CD4-positive, alpha-beta T cell treated with Interleukin-15 for 1 hour (primary cell): ENCODE results near the gene PYGL.
"Not testable (repeated sequence)": the region's sequence is repeated elsewhere in the genome, so short reads cannot be mapped to it uniquely, and the experiment has no call there.

ENCODE experiments used
- DNase-seq: peaks from one replicate; pipeline ENCODE4 v3.0.0-alpha.2; 2020

Gene PYGL

DNA sequence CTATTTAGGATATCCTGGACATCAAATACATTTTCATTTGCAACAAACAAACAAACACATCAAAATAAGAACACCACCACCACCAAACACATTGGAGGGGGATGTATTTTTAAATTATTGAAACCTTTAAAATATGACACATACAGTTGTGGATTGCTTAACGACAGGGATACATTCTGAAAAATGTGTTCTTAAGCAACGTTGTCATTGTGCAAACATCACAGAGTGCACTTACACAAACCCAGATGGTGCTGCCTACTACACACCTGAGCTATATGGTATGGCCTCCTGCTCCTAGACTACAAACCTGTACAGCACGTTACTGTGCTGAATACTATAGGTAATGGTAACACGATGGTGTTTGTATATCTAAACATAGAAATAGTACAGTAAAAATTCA, 19.4 kb downstream of the PYGL start:
- no peak for DNase-seq

DNA sequence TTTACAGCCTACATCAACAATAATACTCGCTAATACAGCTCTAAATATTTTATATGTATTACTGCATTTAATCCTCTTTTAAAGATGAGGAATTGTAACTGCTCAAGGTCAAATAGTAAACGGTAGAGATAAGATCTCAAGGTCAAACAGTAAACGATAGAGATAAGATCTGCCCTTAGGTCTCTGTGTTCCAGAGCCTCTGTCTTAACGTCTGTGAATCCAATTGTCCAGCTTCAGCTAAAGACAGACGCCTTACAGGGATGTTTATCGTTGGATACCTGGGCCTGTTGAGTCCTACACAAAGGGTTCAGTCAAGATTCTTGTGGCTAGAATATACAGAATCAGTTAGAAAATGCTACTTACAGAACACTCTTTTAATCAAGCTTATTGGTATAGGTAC, 20.0 kb downstream of the PYGL start:
- DNase-seq = no peak

GRCh38 chr14:50922803-50923202, 21.5 kb downstream of the PYGL start:
- no peak for DNase-seq

DNA sequence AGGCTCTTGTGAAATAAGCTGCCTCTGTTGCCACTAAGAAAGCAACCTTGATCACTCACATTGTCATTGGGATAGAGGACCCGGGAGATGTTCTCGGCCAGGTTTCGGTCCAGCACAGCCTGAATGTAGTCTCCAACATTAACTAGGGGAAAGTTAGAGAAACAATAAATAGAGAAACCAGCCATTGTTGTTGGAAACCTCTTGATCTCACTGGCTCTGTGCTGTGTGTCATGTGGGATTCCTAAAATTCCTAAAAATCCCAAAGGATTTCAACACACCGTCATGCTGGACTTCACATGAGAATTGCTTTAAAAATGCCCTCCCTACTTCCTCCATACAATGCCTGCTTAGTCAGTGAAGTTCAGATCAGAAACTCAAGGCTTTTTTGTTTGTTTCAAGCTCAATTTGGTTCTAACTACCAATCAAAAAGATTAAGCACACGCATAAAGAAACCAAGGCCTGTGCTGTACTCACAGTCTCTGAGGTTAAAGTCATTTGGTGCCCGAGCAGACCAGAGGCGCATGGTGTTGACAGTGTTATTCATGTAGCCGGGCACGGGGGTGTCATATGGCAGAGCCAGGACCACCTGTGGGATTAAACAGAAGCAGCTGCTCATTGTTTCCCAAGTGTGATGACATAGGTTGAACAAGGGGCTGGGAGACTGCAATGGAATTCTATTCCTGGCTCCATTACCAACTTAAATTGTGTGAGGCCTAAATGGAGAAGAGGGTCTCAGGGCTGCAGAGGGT, 23.6 kb downstream of the PYGL start:
- DNase-seq = no peak

DNA sequence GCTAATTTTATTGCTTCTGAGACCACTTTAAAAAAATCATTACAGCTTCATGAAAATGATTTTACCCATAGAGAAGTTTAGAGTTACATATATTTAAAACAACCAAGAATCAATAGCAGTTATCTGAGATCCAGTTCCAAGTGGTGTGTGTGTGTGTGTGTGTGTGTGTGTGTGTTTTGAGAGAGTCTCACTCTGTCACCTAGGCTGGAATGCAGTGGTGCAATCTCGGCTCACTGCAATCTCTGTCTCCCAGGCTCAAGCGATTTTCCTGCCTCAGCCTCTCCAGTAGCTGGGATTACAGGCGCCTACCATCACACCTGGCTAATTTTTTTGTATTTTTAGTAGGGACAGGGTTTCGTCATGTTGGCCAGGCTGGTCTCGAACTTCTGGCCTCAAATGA, 24.8 kb downstream of the PYGL start:
- not testable (repeated sequence) for DNase-seq

DNA sequence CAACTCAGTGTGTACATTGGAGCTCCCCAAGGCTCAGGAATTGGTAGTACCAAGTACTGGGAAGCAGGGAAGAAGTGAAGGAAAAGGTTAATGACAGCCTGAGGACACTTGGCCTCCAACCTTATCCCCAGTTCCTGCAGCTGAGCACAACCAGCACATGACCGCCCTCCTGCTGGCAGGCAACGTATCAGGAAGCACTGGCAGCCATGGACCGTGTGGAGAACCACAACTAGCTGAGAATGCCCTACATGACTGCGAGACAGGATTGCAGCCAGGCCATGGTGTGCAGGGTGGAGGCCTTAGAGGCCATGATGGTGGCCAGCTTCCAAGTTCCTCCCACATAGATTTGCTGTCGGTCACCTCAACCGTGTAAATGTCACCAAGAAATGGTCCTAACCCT, 26.8 kb downstream of the PYGL start:
- no peak for DNase-seq

DNA sequence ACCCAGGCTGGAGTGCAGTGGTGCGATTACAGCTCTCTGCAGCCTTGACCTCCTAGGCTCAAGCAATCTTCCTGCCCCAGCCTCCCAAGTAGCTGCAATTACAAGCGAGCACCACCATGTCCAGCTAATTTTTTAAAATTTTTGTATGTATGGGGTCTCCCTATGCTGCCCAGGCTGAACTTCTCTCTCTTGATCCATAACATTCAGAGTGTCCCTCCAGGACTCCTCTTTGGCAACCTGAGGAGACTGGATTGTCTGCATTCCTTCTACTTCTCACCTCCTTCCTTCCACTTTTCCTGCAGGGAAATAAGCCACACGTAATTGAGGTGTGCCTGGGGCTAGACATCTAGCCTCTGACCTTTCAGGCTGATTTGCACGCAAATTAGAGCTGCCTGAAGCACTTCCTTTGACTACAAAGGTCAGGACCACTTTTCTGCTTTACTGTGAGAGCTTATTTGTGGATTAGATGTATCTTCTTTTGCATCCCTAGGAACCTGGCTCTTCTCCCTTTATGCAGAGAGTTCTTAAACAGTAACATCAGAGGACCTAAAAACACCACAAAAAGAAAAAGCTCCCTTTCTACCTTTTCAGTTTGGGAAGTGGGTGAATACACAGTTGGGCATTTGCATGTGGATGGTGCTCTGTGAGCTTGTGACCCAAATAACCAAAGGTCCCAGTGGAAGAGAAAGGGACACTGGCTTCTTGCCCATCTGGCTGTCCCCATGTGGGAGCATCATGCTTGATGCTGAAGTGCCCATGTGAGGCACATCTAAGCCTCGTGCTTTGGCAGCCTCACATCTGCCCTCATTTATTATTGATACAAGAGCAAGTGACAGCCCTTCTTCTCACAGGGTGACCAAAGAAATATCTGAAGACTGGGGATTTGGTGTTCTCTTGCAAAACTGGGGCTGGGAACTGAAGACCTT, 33.5 kb downstream of the PYGL start:
- DNase-seq = no peak

GRCh38 chr14:50906326-50907065, 37.8 kb downstream of the PYGL start:
- no peak for DNase-seq

- no peak for DNase-seq
These were observed 39.6 kb downstream of the PYGL start for GRCh38 chr14:50904719-50905118.

GRCh38 chr14:50901361-50901760, 42.9 kb downstream of the PYGL start:
- no peak for DNase-seq

DNA sequence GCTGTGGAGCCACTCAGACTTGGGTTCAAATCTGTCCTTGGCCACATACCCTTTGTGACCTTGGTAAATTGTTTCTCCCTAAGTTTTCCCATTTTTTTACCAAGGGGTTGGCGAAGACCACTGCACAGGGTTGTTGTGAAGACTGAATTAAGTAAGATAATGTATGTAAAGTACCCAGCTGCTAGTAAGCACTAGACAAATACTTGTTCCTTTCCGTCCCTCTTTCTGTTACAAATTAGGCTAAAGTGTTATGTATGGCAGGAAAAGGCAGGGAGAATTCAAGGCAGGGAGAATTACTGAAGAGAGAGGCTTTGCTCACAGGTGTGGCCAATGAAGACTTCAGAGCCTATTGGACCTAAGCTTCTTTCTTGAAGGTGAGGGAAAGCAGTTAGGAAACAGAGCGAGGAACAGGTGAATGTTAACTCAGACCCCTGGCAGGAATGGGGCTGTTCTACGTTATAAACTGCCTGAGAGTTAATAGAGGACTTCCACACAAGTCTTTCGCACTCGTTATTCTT, 46.6 kb downstream of the PYGL start:
- no peak for DNase-seq

DNA sequence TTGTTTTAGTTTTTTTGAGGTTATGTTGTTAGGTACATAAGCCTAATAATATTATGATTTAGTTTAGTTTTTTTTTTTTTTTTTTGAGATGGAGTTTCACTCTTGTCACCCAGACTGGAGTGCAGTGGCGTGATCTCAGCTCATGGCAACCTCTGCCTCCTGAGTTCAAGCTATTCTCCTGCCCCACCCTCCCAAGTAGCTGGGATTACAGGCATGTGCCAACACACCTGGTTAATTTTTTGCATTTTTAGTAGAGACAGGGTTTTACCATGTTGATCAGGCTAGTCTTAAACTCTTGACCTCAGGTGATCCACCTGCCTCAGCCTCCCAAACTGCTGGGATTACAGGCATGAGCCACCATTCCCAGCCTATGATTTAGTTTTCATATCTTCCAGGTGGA, 47.3 kb downstream of the PYGL start:
- not testable (repeated sequence) for DNase-seq

DNA sequence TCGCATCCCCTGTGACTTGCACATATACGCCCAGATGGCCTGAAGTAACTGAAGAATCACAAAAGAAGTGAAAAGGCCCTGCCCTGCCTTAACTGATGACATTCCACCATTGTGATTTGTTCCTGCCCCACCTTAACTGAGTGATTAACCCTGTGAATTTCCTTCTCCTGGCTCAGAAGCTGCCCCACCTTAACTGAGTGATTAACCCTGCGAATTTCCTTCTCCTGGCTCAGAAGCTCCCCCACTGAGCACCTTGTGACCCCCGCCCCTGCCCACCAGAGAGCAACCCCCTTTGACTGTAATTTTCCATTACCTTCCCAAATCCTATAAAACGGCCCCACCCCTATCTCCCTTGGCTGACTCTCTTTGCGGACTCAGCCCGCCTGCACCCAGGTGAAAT, 47.9 kb downstream of the PYGL start:
- not testable (repeated sequence) for DNase-seq

- DNase-seq = no peak
These were observed 52.0 kb downstream of the PYGL start for GRCh38 chr14:50892255-50892654.

DNA sequence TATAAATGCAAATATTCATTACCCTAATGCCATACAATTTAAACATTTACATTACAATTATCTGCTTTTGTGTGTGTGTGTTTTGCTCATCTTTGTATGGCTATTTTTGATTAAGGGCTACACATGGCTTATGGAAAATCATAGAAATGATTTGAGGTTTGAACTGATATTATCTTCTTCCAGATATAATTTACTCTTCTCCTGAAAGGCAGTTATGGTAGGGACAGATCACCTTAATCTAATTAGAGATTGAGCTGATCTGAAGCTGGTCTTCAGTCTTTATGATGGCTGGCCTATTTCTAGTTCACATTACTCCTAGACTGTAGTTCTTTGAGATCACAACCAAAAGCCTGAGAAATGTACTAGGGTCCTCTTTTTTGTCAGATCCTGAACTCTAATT, 56.8 kb downstream of the PYGL start:
- DNase-seq = no peak

GRCh38 chr14:50883827-50884197, 60.5 kb downstream of the PYGL start:
- DNase-seq = no peak

GRCh38 chr14:50882932-50883826, 61.1 kb downstream of the PYGL start:
- DNase-seq = no peak

DNA sequence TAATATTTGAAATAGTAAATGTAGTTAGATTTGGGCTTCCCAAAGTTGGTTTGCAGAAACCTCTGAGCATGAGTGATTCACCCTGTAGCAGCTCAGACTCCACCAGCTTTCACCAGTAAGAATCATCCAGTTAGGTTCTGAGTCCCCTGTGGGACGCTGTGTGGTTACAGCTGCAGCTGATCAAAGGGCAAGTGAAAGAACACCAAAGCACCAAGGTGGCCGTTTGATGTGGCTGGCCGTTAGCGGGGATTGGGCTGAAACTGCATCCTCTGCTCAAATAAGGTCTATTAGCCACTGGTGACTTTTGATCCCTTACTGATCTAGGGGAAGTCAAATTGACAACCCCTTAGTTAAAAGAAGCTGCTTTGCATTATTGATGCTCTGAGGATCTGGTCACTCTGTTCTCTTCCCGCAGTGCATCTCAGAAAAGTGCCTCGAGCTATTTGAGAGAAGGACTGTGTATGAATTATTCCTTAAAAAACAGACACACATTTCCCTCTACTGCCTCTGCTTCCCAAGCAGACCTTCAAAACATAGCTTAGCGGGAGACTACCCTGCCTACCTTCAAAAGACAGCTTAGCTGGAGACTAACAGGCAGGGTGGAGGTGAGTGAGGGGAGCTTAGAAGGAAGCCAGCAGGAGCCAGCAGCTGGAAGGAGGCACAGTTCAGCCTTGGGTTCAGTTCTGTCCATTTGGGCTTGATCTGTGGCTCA, 68.8 kb downstream of the PYGL start:
- peak; percentile 49 for DNase-seq

DNA sequence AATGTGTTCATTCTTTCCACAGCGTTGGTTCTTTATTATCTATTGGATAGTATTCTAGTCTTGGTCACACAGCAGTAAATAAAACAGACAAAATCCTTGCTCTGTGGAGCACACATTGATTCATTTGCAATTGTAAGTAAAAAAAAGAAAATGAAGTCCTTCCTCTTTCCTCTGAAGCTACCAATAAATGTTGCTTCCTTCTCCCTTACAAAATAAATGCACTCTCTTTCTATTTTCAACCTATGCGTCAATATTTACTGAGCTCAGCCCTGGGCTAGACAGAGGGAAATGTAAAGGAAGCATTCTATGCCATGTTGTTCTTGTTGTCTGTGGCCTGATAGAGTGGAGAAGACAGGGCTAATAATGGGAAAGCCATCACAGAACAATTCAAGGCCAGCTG, 69.5 kb downstream of the PYGL start:
- DNase-seq = no peak

DNA sequence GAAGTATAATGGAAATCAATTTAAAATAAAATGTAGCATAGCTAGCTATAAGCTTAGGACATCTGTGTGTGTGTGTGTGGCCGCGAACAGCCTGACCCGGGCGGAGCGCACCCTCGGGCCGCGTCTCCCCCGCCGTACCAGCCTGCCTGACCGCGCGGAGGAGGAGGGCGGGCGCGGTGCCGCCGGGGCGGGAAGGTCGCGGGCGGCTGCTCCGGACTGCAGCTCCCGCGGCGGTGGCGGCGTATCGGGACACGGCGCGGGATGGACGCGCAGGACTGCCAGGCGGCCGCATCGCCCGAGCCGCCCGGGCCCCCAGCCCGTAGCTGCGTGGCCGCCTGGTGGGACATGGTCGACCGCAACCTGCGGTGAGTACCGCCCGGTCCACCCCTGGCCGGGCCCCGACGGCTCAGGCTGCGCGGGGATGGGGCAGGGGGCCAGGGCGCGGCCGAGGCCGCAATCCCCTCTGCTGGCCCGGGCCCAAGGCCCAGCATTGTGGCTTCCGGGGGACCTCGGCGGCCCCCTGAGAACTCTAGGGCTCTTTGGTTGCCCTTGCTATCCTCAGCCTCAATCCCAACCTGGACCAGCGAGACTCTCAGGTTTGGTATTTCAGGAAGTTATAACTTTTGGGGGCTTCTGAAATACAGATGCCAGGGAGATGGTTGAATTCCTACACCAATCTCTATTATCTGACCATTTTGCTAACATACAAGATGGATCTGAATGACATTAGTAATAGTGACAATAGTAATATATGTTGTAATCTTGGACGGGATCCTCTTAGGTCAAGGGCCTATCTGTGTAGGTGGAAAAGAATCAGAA, 72.2 kb downstream of the PYGL start, which contains the start of gene ABHD12B:
ABHD12B (plus strand) TSS at position 140 of the 819 bp plus-strand sequence; CDS start at position 262, 122 bp downstream.
- DNase-seq = no peak
